HepG2 (cell line): ENCODE measurements around the gene SUMO4. TPM values are rescaled to one million over a fixed set of nuclear protein-coding genes. Genes with fewer than 3 reads are reported as not detected.

Source experiments
- ATAC-seq: fragments of 200-7000 bp; cut with Tn5 transposase; 3 replicates; pipeline ENCODE4 v1.9.1; 2020; ENCODE audit warnings: mild to moderate bottlenecking, moderate library complexity
- BruUV-seq: library from RNA; stranded (reverse); fragments of 400-500 nt; replicated peaks from 2 replicates; lab custom pipeline; 2021; lab: Mats Ljungman, UMichigan
- CTCF ChIA-PET: fragments of 300-600 bp; formaldehyde crosslinking; extraction: SDS; loops from one replicate; lab custom pipeline; 2021; ENCODE audit warnings: low total read pairs, inconsistent platforms, low intra/inter-chr PET ratio; lab: Yijun Ruan, JAX
- POLR2A ChIA-PET: fragments of 350-600 bp; sonication (Branson Sonifier 250); formaldehyde crosslinking; loops from one replicate; lab custom pipeline; 2020; ENCODE audit warnings: antibody characterized with exemption, inconsistent platforms; lab: Yijun Ruan, JAX
- DNase-seq: peaks from one replicate; pipeline ENCODE4 v3.0.0-alpha.2; 2015; ENCODE audit warnings: low spot score
- FAIRE-seq: peaks from 3 replicates; lab custom pipeline; 2011; peaks lifted over from hg19 to GRCh38; lab: Jason Lieb, UNC
- H2AFZ ChIP-seq: one replicate; pipeline ENCODE4 v1.6.1; 2011; ENCODE audit warnings: low read length, inconsistent platforms
- H3K27ac ChIP-seq: fragments of 300-600 bp; 3 replicates; pipeline ENCODE4 v1.8.0; 2011; ENCODE audit warnings: mixed run types, mild to moderate bottlenecking, mixed read lengths, low read length, inconsistent platforms; ENCODE audit not compliant: insufficient read depth; ENCODE audit errors: extremely low read length
- H3K27me3 ChIP-seq, 2 experiments: fragments of 200-600 bp in 1 of 2; 2 replicates in 1 of 2; 3 replicates in 1 of 2; pipeline versions ENCODE4 v1.6.0 to v1.8.0; 2011; ENCODE audit warnings: low read length in 2 of 2, mild to moderate bottlenecking in 2 of 2, moderate library complexity in 2 of 2, inconsistent platforms in 1 of 2; ENCODE audit not compliant: insufficient read depth in 2 of 2, control insufficient read depth in 1 of 2
- H3K36me3 ChIP-seq, 2 experiments: fragments of 200-600 bp in 1 of 2; replicated peaks in 1 of 2; 2 replicates in 1 of 2; 3 replicates in 1 of 2; pipeline versions ENCODE4 v1.5.1 to v1.8.0; 2011; ENCODE audit warnings: low read length in 2 of 2, inconsistent platforms in 1 of 2; ENCODE audit not compliant: insufficient read depth in 2 of 2, control insufficient read depth in 1 of 2
- H3K4me1 ChIP-seq: 2 replicates; pipeline ENCODE4 v1.5.1; 2012; ENCODE audit warnings: low read length, inconsistent platforms; ENCODE audit not compliant: insufficient read depth
- H3K4me2 ChIP-seq: 2 replicates; pipeline ENCODE4 v1.6.0; 2011; ENCODE audit warnings: low read depth, low read length, inconsistent platforms
- H3K4me3 ChIP-seq, 3 experiments: fragments of 200-600 bp in 1 of 3; sonication (generic), shearing (Covaris generic) in 1 of 3; replicated peaks in 1 of 3; 2 replicates each; pipeline ENCODE4 v1.5.1; 2011 to 2016; ENCODE audit warnings: low read length in 3 of 3, inconsistent platforms in 2 of 3, low read depth in 2 of 3, mild to moderate bottlenecking in 2 of 3, control low read depth in 1 of 3, mixed read lengths in 1 of 3; ENCODE audit not compliant: insufficient read depth in 1 of 3
- H3K79me2 ChIP-seq: one replicate; pipeline ENCODE4 v1.6.1; 2011; ENCODE audit warnings: low read length, inconsistent platforms; ENCODE audit not compliant: insufficient read depth
- H3K9ac ChIP-seq: 2 replicates; pipeline ENCODE4 v1.6.0; 2011; ENCODE audit warnings: mild to moderate bottlenecking, low read depth, low read length, inconsistent platforms; ENCODE audit not compliant: insufficient read depth
- H3K9me3 ChIP-seq: 2 replicates; pipeline ENCODE4 v1.5.1; 2012; ENCODE audit warnings: mild to moderate bottlenecking, low read length
- H4K20me1 ChIP-seq: 2 replicates; pipeline ENCODE4 v1.6.0; 2011; ENCODE audit warnings: inconsistent platforms, mild to moderate bottlenecking, low read length, moderate library complexity; ENCODE audit not compliant: insufficient read depth
- BCL6 ChIP-seq: IDR thresholded peaks from 2 replicates; pipeline ENCODE4 v1.6.1; 2016; ENCODE audit warnings: missing genetic modification reagents, missing compliant biosample characterization
- GABPB1 ChIP-seq: IDR thresholded peaks from 2 replicates; pipeline ENCODE4 v1.6.1; 2016; ENCODE audit warnings: mild to moderate bottlenecking, missing genetic modification reagents, moderate library complexity, missing compliant biosample characterization
- GATAD2A ChIP-seq: IDR thresholded peaks from 2 replicates; pipeline ENCODE4 v1.6.1; 2016
- NAIF1 ChIP-seq: sonication (generic); formaldehyde crosslinking; IDR thresholded peaks from 2 replicates; pipeline ENCODE4 v1.5.0; 2020; ENCODE audit warnings: mild to moderate bottlenecking, missing genetic modification reagents, borderline replicate concordance
- RBFOX2 ChIP-seq: fragments of 200-400 bp; formaldehyde crosslinking; IDR thresholded peaks from 2 replicates; pipeline ENCODE4 v1.6.1; 2017; ENCODE audit warnings: low read depth, mild to moderate bottlenecking, low read length
- TEAD2 ChIP-seq: sonication (generic); formaldehyde crosslinking; IDR thresholded peaks from 2 replicates; pipeline ENCODE4 v1.9.0; 2021; ENCODE audit warnings: missing genetic modification reagents
- TGIF2 ChIP-seq: IDR thresholded peaks from 2 replicates; pipeline ENCODE4 v1.6.1; 2016; ENCODE audit warnings: control low read depth, missing compliant biosample characterization
- ZNF329 ChIP-seq: sonication (generic); formaldehyde crosslinking; IDR thresholded peaks from 2 replicates; pipeline ENCODE4 v1.9.0; 2021; ENCODE audit warnings: low read depth, mild to moderate bottlenecking, missing genetic modification reagents
- ZNF460 ChIP-seq: sonication (generic); formaldehyde crosslinking; IDR thresholded peaks from 2 replicates; pipeline ENCODE4 v1.5.1; 2020; ENCODE audit warnings: missing genetic modification reagents, mild to moderate bottlenecking, borderline replicate concordance
- ZNF768 ChIP-seq: sonication (generic); formaldehyde crosslinking; IDR thresholded peaks from 2 replicates; pipeline ENCODE4 v1.4.0; 2020; ENCODE audit warnings: missing genetic modification reagents
- ZNF788 ChIP-seq: sonication (generic); formaldehyde crosslinking; IDR thresholded peaks from 2 replicates; pipeline ENCODE4 v1.5.0; 2020; ENCODE audit warnings: mild to moderate bottlenecking, missing genetic modification reagents, borderline replicate concordance
- ZNF850 ChIP-seq: sonication (generic); formaldehyde crosslinking; conservative IDR thresholded peaks from 2 replicates; pipeline ENCODE4 v1.9.0; 2021; ENCODE audit warnings: mild to moderate bottlenecking, missing genetic modification reagents
- WGBS: methylation state at CpG from one replicate; pipeline ENCODE4 v1.1.6; 2017; ENCODE audit warnings: low lambda C conversion rate; 5-methylcytosine and 5-hydroxymethylcytosine counted together
- in situ Hi-C: cut with HindIII; loops from 2 replicates; pipeline ENCODE4 v1.10.0; 2017; ENCODE audit warnings: low pct_unique_long_range_greater_than_20kb; ENCODE audit not compliant: extremely low pct_ligation_motif_present
- intact Hi-C: fragments of 100-400 bp; cut with micrococcal nuclease; formaldehyde crosslinking; loops from one replicate; pipeline ENCODE4 v1.10.0; 2022; ENCODE audit not compliant: unreplicated experiment
- polyA plus RNA-seq, 8 experiments: library from polyadenylated mRNA; depleted of rRNA in 3 of 8; stranded (reverse) in 7 of 8; unstranded in 1 of 8; fragments of >200 nt; fragmentation: Illumina TruSeq in 4 of 8; extraction: Trizol in 4 of 8; gene quantifications; 2 replicates each; pipeline versions ENCODE4 v1.2.1 to v1.2.3, GENCODE V29; 2011 to 2016; ENCODE audit warnings: low read depth in 4 of 8, missing spikeins in 1 of 8, mixed read lengths in 1 of 8; ENCODE audit not compliant: insufficient read depth in 1 of 8
- total RNA-seq, 5 experiments: library from RNA; depleted of rRNA; stranded (reverse); fragments of >200 nt; fragmentation: Illumina TruSeq; extraction: Trizol; gene quantifications; 2 replicates each; pipeline ENCODE4 v1.2.3, GENCODE V29; 2016; ENCODE audit warnings: low read depth in 1 of 5
- TF ChIP-seq, protein P1 (sequence below): sonication (generic); formaldehyde crosslinking; IDR thresholded peaks from 2 replicates; pipeline ENCODE4 v1.5.0; 2020; ENCODE audit warnings: missing genetic modification reagents
- TF ChIP-seq, protein P2 (sequence below): sonication (generic); formaldehyde crosslinking; IDR thresholded peaks from 2 replicates; pipeline ENCODE4 v1.5.1; 2020; ENCODE audit warnings: mild to moderate bottlenecking, missing genetic modification reagents, moderate library complexity

Gene SUMO4
- total and polyA plus RNA-seq, 2 of the 13 experiments (the other 11 are each of a cell fraction or from before 2014, with no cell fraction given), result 0.22 to 1.2 TPM

DNA sequence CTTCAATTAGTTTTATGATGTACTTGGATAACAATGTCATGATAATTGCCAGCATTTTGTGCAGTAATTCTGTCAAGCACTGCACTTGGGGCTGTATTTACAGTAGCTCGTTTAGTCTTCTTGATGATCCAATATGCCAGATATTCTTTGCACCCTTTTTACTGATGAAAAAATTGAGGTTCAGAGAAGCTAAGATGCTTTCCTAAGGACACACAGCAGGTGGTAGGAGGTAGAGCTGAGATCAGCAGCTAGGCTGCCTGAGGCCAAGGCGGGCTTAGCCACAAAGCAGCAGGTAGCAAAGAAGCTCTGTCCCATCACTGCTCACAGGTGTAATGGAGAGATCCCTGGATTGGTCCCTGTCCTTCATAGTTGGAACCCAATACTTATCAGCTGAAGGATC, 33.3 kb downstream of the SUMO4 start:
- Histone ChIP-seq H3K36me3 (no peaks in the 10 kb centered on the region), H3K9ac (no peak overlapping the region), H3K79me2 (no peaks in the 10 kb centered on the region), H3K4me2 (no peak overlapping the region), H3K9me3 (no peaks in the 10 kb centered on the region), H3K27ac (no peak overlapping the region), H3K4me1 (peaks cover 18% of the 10 kb centered on the region)
- BruUV-seq, result no TSS peak
- DNase-seq, result no peak
- POLR2A ChIA-PET, result no interaction called here
- CTCF ChIA-PET, result interaction anchor here (2.7 kb wide), 1 partner anchor 351 kb away, joined by 36 read pairs; no protein-coding TSS in a partner anchor
- intact Hi-C loops, result loop anchor here (5.0 kb wide), 3 partner anchors 84 to 856 kb away; no protein-coding TSS in a partner anchor
- TF ChIP-seq GATAD2A (CRISPR knock-in tag), result no peak
- no peak for TF ChIP-seq ZNF460 (CRISPR knock-in tag)
- TF ChIP-seq BCL6 (CRISPR knock-in tag), result no peak
- TF ChIP-seq ZNF850 (CRISPR knock-in tag), result no peak
- no peak for TF ChIP-seq TEAD2 (CRISPR knock-in tag)
- TF ChIP-seq ZNF788 (CRISPR knock-in tag), result no peak
- no peak for TF ChIP-seq GABPB1 (CRISPR knock-in tag)
- peak; percentile 92 for TF ChIP-seq ZNF768
- no peak for TF ChIP-seq ZNF329 (CRISPR knock-in tag)
- TF ChIP-seq, all 625 proteins: peak for 1
- 2% methylated on average over 2 of the region's 2 CpGs for WGBS
- FAIRE-seq, result no peak
- H2AFZ ChIP-seq, result no peak overlapping the region
- in situ Hi-C loops, result loop anchor here (10.0 kb wide), 1 partner anchor 859 kb away; no protein-coding TSS in a partner anchor
- no peak overlapping the region for H3K4me3 ChIP-seq
- no peak for ATAC-seq
- H3K27me3 ChIP-seq, result peaks cover 4 to 13% of the 10 kb centered on the region in 2 experiments; a peak in 4 of 5 replicates
- no peaks in the 10 kb centered on the region for H4K20me1 ChIP-seq

DNA sequence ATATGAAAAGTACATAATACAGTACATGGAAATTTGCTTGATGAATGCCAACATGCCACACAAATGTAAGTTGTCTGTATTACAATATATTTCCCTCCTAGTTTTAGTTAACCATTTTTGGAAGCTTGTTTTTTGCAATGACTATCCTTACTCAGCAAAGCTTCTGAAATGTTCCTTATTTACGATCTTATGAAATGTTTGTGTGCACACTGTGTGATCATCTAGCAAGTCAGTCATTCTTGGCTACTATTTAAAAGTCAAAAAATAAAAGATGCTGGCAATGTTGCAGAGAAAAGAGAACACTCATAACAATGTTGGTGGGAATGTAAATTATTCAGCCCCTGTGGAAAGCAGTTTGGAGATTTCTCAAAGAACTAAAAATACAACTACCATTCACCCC, 33.8 kb downstream of the SUMO4 start:
- BruUV-seq, result no TSS peak
- TF ChIP-seq TGIF2 (CRISPR knock-in tag) (no peak), RBFOX2 (no peak), NAIF1 (no peak)
- TF ChIP-seq, protein P1, sequence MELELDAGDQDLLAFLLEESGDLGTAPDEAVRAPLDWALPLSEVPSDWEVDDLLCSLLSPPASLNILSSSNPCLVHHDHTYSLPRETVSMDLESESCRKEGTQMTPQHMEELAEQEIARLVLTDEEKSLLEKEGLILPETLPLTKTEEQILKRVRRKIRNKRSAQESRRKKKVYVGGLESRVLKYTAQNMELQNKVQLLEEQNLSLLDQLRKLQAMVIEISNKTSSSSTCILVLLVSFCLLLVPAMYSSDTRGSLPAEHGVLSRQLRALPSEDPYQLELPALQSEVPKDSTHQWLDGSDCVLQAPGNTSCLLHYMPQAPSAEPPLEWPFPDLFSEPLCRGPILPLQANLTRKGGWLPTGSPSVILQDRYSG (CRISPR knock-in tag), result no peak
- TF ChIP-seq, protein P2, sequence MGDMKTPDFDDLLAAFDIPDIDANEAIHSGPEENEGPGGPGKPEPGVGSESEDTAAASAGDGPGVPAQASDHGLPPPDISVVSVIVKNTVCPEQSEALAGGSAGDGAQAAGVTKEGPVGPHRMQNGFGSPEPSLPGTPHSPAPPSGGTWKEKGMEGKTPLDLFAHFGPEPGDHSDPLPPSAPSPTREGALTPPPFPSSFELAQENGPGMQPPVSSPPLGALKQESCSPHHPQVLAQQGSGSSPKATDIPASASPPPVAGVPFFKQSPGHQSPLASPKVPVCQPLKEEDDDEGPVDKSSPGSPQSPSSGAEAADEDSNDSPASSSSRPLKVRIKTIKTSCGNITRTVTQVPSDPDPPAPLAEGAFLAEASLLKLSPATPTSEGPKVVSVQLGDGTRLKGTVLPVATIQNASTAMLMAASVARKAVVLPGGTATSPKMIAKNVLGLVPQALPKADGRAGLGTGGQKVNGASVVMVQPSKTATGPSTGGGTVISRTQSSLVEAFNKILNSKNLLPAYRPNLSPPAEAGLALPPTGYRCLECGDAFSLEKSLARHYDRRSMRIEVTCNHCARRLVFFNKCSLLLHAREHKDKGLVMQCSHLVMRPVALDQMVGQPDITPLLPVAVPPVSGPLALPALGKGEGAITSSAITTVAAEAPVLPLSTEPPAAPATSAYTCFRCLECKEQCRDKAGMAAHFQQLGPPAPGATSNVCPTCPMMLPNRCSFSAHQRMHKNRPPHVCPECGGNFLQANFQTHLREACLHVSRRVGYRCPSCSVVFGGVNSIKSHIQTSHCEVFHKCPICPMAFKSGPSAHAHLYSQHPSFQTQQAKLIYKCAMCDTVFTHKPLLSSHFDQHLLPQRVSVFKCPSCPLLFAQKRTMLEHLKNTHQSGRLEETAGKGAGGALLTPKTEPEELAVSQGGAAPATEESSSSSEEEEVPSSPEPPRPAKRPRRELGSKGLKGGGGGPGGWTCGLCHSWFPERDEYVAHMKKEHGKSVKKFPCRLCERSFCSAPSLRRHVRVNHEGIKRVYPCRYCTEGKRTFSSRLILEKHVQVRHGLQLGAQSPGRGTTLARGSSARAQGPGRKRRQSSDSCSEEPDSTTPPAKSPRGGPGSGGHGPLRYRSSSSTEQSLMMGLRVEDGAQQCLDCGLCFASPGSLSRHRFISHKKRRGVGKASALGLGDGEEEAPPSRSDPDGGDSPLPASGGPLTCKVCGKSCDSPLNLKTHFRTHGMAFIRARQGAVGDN (CRISPR knock-in tag), result no peak
- no peak overlapping the region for H3K4me2 ChIP-seq
- ChIA-PET POLR2A (no interaction called here), CTCF (interaction anchor here (1.3 kb wide), 1 partner anchor 405 kb away, joined by 3 read pairs; no protein-coding TSS in a partner anchor)
- no peak for DNase-seq
- intact Hi-C loops (loop anchor here (5.0 kb wide), 3 partner anchors 83 to 857 kb away; no protein-coding TSS in a partner anchor), in situ Hi-C loops (loop anchor here (10.0 kb wide), 1 partner anchor 859 kb away; no protein-coding TSS in a partner anchor)
- ATAC-seq, result no peak
- 33% methylated on average over 1 of the region's 1 CpG for WGBS
- H3K79me2 ChIP-seq, result no peaks in the 10 kb centered on the region
- H3K27ac ChIP-seq, result no peak overlapping the region
- H3K36me3 ChIP-seq, result no peaks in the 10 kb centered on the region
- no peaks in the 10 kb centered on the region for H4K20me1 ChIP-seq
- no peak overlapping the region for H3K9ac ChIP-seq
- no peak for FAIRE-seq
- H3K9me3 ChIP-seq, result no peaks in the 10 kb centered on the region
- no peak overlapping the region for H2AFZ ChIP-seq
- no peak overlapping the region for H3K4me3 ChIP-seq
- H3K4me1 ChIP-seq, result peaks cover 18% of the 10 kb centered on the region
- peaks cover 2 to 9% of the 10 kb centered on the region in 2 experiments; a peak in 4 of 5 replicates for H3K27me3 ChIP-seq
